ENCODE results near the gene CDK19.
"Not testable (repeated sequence)": the region's sequence is repeated elsewhere in the genome, so short reads cannot be mapped to it uniquely, and the experiment has no call there.

The CDK19 gene

GRCh38 chr6:110757926-110758325, 57.3 kb downstream of the CDK19 start:
- Mint-ChIP-seq H3K27me3 (no peaks in the 10 kb centered on the region), H3K4me1 (peaks cover 9% of the 10 kb centered on the region), H3K36me3 (peaks cover 22% of the 10 kb centered on the region), H3K9me3 (no peaks in the 10 kb centered on the region), H3K27ac (no peak overlapping the region), H3K4me3 (no peak overlapping the region)
- DNase-seq (ENCODE audit: low spot score in 2 of 2) (no peak), ATAC-seq (ENCODE audit: low read depth) (no peak)

DNA sequence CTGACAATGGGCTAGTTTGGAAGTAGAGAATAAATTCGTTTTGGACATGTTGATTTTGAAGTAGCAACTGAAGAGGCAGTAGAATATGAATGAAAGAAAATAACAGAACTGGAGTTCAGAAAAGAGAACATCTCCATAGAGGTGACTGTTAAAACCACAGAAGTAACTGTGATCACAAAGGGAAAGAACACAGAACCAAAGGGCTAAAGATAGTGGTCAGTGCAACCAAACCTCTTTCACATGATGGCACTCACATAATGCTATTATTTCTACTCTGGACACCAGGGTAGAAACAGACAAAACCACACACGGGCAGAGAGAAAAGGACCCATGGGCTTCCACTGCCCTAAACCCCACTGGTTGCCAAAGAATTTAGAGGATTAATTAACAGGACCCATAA, 58.5 kb downstream of the CDK19 start:
- DNase-seq (ENCODE audit: low spot score in 2 of 2) (no peak), ATAC-seq (ENCODE audit: low read depth) (no peak)
- Mint-ChIP-seq H3K9me3 (no peaks in the 10 kb centered on the region), H3K27me3 (no peaks in the 10 kb centered on the region), H3K36me3 (peaks cover 21% of the 10 kb centered on the region), H3K4me3 (no peak overlapping the region), H3K4me1 (peaks cover 7% of the 10 kb centered on the region), H3K27ac (no peak overlapping the region)

- DNase-seq (ENCODE audit: low spot score in 2 of 2) (no peak), ATAC-seq (ENCODE audit: low read depth) (no peak)
- Mint-ChIP-seq H3K27me3 (no peaks in the 10 kb centered on the region), H3K9me3 (no peaks in the 10 kb centered on the region), H3K36me3 (peaks cover 12% of the 10 kb centered on the region), H3K4me3 (no peak overlapping the region), H3K27ac (no peak overlapping the region), H3K4me1 (peaks cover 7% of the 10 kb centered on the region)
Measured at GRCh38 chr6:110755411-110755834, 59.8 kb downstream of the CDK19 start.

DNA sequence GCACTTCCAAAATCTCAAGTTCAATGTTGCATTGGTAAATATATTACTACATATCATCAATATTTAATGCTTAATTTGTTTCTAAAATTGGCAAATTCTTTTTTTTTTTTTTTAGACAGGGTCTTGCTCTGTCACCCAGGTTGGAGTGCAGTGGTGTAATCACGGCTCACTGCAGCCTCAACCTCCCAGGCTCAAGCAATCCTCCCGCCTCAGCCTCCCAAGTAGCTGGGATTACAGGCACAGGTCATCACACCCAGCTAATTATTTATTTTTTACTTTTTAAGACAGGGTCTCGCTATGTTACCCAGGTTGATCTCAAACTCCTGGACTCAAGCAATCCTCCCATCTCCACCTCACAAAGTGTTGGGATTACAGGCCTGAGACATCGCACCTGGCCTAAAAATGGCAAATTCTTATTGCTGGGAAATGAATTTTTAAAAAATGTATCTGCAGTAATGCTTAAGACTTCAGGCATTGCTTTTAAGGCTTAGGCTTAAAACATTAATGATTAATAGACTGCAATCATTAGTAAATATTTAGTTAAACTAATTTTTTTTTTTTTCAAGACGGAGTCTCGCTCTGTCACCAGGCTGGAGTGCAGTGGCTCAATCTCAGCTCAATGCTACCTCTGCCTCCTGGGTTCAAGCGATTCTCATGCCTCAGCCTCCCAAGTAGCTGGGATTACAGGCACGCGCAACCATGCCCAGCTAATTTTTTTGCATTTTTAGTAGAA, 61.2 kb downstream of the CDK19 start:
- peaks cover 14% of the 10 kb centered on the region for H3K36me3 Mint-ChIP-seq
- H3K27ac Mint-ChIP-seq; H3K4me1 Mint-ChIP-seq; H3K4me3 Mint-ChIP-seq; H3K9me3 Mint-ChIP-seq; H3K27me3 Mint-ChIP-seq; DNase-seq (ENCODE audit: low spot score in 2 of 2); ATAC-seq (ENCODE audit: low read depth): not testable (repeated sequence)

DNA sequence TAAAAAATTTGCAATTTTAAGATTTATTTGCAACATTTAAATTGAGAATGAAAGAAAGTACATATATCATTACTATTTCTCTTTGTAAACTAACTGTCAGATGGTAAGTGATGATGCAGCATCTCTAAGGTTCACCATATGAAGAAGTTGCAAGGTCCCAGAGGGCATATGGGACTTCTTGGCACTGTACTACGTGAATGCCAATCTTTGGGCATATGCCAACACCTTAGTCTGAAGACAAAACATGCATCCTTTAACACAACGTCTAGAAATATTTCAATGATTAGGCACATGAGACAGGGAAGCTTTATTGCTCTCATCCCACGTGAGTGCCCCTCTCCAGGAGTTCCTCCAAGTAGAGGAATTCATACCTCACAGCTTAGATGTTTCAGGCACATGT, 66.8 kb downstream of the CDK19 start:
- no peak overlapping the region for H3K27ac Mint-ChIP-seq
- H3K4me1 Mint-ChIP-seq, result peaks cover 6% of the 10 kb centered on the region
- H3K36me3 Mint-ChIP-seq, result peaks cover 9% of the 10 kb centered on the region
- no peaks in the 10 kb centered on the region for H3K9me3 Mint-ChIP-seq
- no peak for DNase-seq (ENCODE audit: low spot score in 2 of 2)
- no peak for ATAC-seq (ENCODE audit: low read depth)
- no peaks in the 10 kb centered on the region for H3K27me3 Mint-ChIP-seq
- no peak overlapping the region for H3K4me3 Mint-ChIP-seq

- no peak for DNase-seq (ENCODE audit: low spot score in 2 of 2)
- H3K9me3 Mint-ChIP-seq, result peaks cover 4% of the 10 kb centered on the region
- no peaks in the 10 kb centered on the region for H3K27me3 Mint-ChIP-seq
- H3K27ac Mint-ChIP-seq, result no peak overlapping the region
- ATAC-seq (ENCODE audit: low read depth), result no peak
- H3K4me1 Mint-ChIP-seq, result peaks cover 6% of the 10 kb centered on the region
- H3K36me3 Mint-ChIP-seq, result peaks cover 20% of the 10 kb centered on the region
- no peak overlapping the region for H3K4me3 Mint-ChIP-seq
Measured at GRCh38 chr6:110746680-110747079, 68.6 kb downstream of the CDK19 start.

GRCh38 chr6:110744991-110745390, 70.3 kb downstream of the CDK19 start:
- Mint-ChIP-seq H3K4me1 (no peaks in the 10 kb centered on the region), H3K4me3 (no peak overlapping the region), H3K27ac (no peak overlapping the region), H3K36me3 (peaks cover 32% of the 10 kb centered on the region), H3K9me3 (peaks cover 13% of the 10 kb centered on the region), H3K27me3 (no peaks in the 10 kb centered on the region)
- no peak for DNase-seq (ENCODE audit: low spot score in 2 of 2)
- ATAC-seq (ENCODE audit: low read depth), result no peak

- H3K9me3 Mint-ChIP-seq, result peaks cover 13% of the 10 kb centered on the region
- peaks cover 32% of the 10 kb centered on the region for H3K36me3 Mint-ChIP-seq
- H3K4me3 Mint-ChIP-seq; H3K4me1 Mint-ChIP-seq; ATAC-seq (ENCODE audit: low read depth); H3K27me3 Mint-ChIP-seq; H3K27ac Mint-ChIP-seq; DNase-seq (ENCODE audit: low spot score in 2 of 2): not testable (repeated sequence)
Measured at GRCh38 chr6:110742552-110742951, 72.7 kb downstream of the CDK19 start.

GRCh38 chr6:110741517-110741916, 73.8 kb downstream of the CDK19 start:
- Mint-ChIP-seq H3K4me1 (no peaks in the 10 kb centered on the region), H3K36me3 (peaks cover 35% of the 10 kb centered on the region), H3K27ac (no peak overlapping the region), H3K4me3 (no peak overlapping the region), H3K9me3 (peaks cover 13% of the 10 kb centered on the region), H3K27me3 (no peaks in the 10 kb centered on the region)
- ATAC-seq (ENCODE audit: low read depth) (no peak), DNase-seq (ENCODE audit: low spot score in 2 of 2) (no peak)

DNA sequence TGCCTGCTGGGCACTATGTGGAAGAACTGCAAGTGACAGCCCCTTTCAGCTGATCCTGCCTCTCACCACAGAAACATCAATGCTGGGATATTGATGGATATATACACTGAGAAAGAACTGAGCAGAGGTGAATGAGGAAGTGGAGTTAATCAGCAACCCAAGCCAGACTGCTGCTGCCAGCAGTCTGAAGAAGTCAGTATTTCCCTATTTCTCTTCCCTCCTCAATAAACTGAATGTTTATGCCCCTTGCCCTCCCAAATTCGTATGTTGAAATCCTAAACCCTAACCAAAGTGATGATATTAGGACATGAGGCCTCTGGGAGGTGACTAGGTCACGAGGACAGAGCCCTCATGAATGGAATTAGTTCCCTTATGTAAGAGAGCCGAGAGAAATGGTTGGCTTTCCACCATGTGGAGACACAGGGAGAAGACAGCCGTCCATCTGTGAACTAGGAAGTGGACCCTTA, 76.3 kb downstream of the CDK19 start:
- no peak overlapping the region for H3K27ac Mint-ChIP-seq
- H3K4me1 Mint-ChIP-seq, result no peaks in the 10 kb centered on the region
- peaks cover 32% of the 10 kb centered on the region for H3K36me3 Mint-ChIP-seq
- peaks cover 13% of the 10 kb centered on the region for H3K9me3 Mint-ChIP-seq
- H3K27me3 Mint-ChIP-seq, result no peaks in the 10 kb centered on the region
- H3K4me3 Mint-ChIP-seq, result no peak overlapping the region
- DNase-seq (ENCODE audit: low spot score in 2 of 2), result no peak
- ATAC-seq (ENCODE audit: low read depth), result no peak

DNA sequence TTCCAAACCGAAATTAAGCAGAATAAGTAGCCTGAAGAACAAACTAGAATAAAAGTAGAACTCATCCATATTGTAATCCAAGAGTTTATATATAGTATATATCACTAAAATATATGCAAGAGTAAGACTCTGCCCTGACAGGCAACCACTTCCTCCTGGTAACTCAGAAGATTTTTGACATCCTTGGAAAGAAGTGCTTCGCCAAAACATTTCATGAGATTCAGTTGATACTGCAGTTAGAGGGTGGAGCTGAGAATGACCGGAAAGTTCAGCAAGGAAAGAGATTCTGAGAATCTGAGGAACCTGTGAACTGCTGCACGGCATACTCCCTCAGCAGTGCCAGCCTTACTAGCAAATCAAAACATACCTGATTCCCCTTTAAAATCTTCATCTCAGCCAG, 79.6 kb downstream of the CDK19 start:
- Mint-ChIP-seq H3K36me3 (peaks cover 22% of the 10 kb centered on the region), H3K27ac (no peak overlapping the region), H3K4me3 (no peak overlapping the region), H3K4me1 (no peaks in the 10 kb centered on the region), H3K9me3 (peaks cover 2% of the 10 kb centered on the region), H3K27me3 (no peaks in the 10 kb centered on the region)
- ATAC-seq (ENCODE audit: low read depth) (no peak), DNase-seq (ENCODE audit: low spot score in 2 of 2) (no peak)

GRCh38 chr6:110731898-110732297, 83.4 kb downstream of the CDK19 start:
- ATAC-seq (ENCODE audit: low read depth), result no peak
- DNase-seq (ENCODE audit: low spot score in 2 of 2), result no peak

GRCh38 chr6:110731196-110731595, 84.1 kb downstream of the CDK19 start:
- Mint-ChIP-seq H3K27me3 (no peaks in the 10 kb centered on the region), H3K4me3 (no peak overlapping the region), H3K4me1 (peaks cover 4% of the 10 kb centered on the region), H3K9me3 (no peaks in the 10 kb centered on the region), H3K27ac (no peak overlapping the region), H3K36me3 (peaks cover 23% of the 10 kb centered on the region)
- ATAC-seq (ENCODE audit: low read depth) (no peak), DNase-seq (ENCODE audit: low spot score in 2 of 2) (no peak)

More at GRCh38 chr6:110731898-110732297, 83.4 kb downstream of the CDK19 start:
- H3K4me3 Mint-ChIP-seq, result no peak overlapping the region
- H3K36me3 Mint-ChIP-seq, result peaks cover 23% of the 10 kb centered on the region
- H3K4me1 Mint-ChIP-seq, result peaks cover 4% of the 10 kb centered on the region
- H3K9me3 Mint-ChIP-seq, result no peaks in the 10 kb centered on the region
- no peaks in the 10 kb centered on the region for H3K27me3 Mint-ChIP-seq
- H3K27ac Mint-ChIP-seq, result no peak overlapping the region

DNA sequence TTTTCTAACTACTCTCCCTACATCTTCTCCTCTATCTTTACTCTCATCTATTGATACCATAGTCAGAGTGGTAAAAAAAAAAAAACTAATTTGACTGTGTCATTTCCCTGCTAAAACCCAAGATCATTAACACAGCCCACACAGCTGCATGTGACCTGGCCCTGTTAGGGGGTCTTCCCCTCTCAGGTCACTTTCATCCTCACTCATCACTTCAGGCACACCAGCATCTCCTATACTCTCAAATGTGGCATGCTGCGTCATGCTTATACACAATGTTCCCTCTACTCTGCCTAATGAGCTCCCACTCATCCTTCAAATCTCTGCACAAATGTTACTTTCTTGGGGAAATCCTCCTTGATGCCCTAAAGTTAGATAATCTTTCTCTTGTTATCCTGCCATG, 86.8 kb downstream of the CDK19 start:
- peaks cover 4% of the 10 kb centered on the region for H3K4me1 Mint-ChIP-seq
- no peaks in the 10 kb centered on the region for H3K9me3 Mint-ChIP-seq
- H3K27me3 Mint-ChIP-seq, result no peaks in the 10 kb centered on the region
- peaks cover 17% of the 10 kb centered on the region for H3K36me3 Mint-ChIP-seq
- H3K4me3 Mint-ChIP-seq, result no peak overlapping the region
- no peak for ATAC-seq (ENCODE audit: low read depth)
- H3K27ac Mint-ChIP-seq, result no peak overlapping the region
- no peak for DNase-seq (ENCODE audit: low spot score in 2 of 2)

GRCh38 chr6:110723017-110723416, 92.3 kb downstream of the CDK19 start:
- no peak overlapping the region for H3K4me3 Mint-ChIP-seq
- ATAC-seq (ENCODE audit: low read depth) (no peak), DNase-seq (ENCODE audit: low spot score in 2 of 2) (no peak)
- H3K4me1 Mint-ChIP-seq, result peaks cover 2% of the 10 kb centered on the region
- H3K27ac Mint-ChIP-seq, result no peak overlapping the region
- H3K27me3 Mint-ChIP-seq, result no peaks in the 10 kb centered on the region
- H3K36me3 Mint-ChIP-seq, result peaks cover 11% of the 10 kb centered on the region
- H3K9me3 Mint-ChIP-seq, result no peaks in the 10 kb centered on the region

All from memory B cell (primary cell).